GM20000 (cell line): Measurements from ENCODE around the gene ATP6AP1.
"Not testable (repeated sequence)": the region's sequence is repeated elsewhere in the genome, so short reads cannot be mapped to it uniquely, and the experiment has no call there.

Experiments
- DNase-seq: peaks from one replicate; pipeline ENCODE4 v3.0.0; 2012; ENCODE audit warnings: low spot score
- CTCF ChIP-seq: IDR thresholded peaks from 2 replicates; pipeline ENCODE4 v1.5.1; 2012; ENCODE audit warnings: mild to moderate bottlenecking, control low read depth; ENCODE audit errors: extremely low read depth, missing control alignments

The ATP6AP1 gene

GRCh38 chrX:154382483-154383069 is 45.9 kb upstream of the ATP6AP1 start:
- DNase-seq = no peak
- TF ChIP-seq CTCF = no peak

GRCh38 chrX:154383359-154384283 is 44.9 kb upstream of the ATP6AP1 start:
- DNase-seq = no peak
- TF ChIP-seq CTCF = no peak

GRCh38 chrX:154384284-154384892 is 44.1 kb upstream of the ATP6AP1 start:
- DNase-seq = no peak
- no peak for TF ChIP-seq CTCF

- not testable (repeated sequence) for DNase-seq
Observed at GRCh38 chrX:154388094-154388493, 40.4 kb upstream of the ATP6AP1 start.

- DNase-seq = not testable (repeated sequence)
Observed at GRCh38 chrX:154388649-154389048, 39.8 kb upstream of the ATP6AP1 start.

- not testable (repeated sequence) for DNase-seq
Observed at GRCh38 chrX:154389812-154390747, 38.4 kb upstream of the ATP6AP1 start.

- DNase-seq = not testable (repeated sequence)
Observed at GRCh38 chrX:154396363-154396762, 32.1 kb upstream of the ATP6AP1 start.

- DNase-seq = peak; percentile 61
Observed at GRCh38 chrX:154396973-154397887, 31.2 kb upstream of the ATP6AP1 start.

More at GRCh38 chrX:154396973-154397887, 31.2 kb upstream of the ATP6AP1 start:
- no peak for TF ChIP-seq CTCF
